Right ventricle myocardium inferior (tissue), 1 donor: ENCODE data around the gene SALL3. TPM values are rescaled to one million over a fixed set of nuclear protein-coding genes. Genes with fewer than 3 reads are reported as not detected.

Source experiments
- ATAC-seq: fragments of 200-7000 bp; cut with Tn5 transposase; one replicate; pipeline ENCODE4 v1.9.1; 2020; ENCODE audit warnings: mild to moderate bottlenecking, moderate library complexity
- DNase-seq: peaks from one replicate; pipeline ENCODE4 v3.0.0; 2021; ENCODE audit errors: missing footprints
- intact Hi-C: fragments of 100-400 bp; cut with DNase I; formaldehyde crosslinking; loops from one replicate; pipeline ENCODE4 v1.11.0; 2022
- total RNA-seq: library from RNA; stranded (reverse); fragmentation: NEBNext Ultra II Directional; extraction: Animal tissue kit (Norgen Biotek cat#: 25700); gene quantifications from one replicate; pipeline ENCODE4 v1.2.1, GENCODE V29; 2021
- donor health status: DM: no; HTN: yes; CAD: no; lungs with severe emphysema.

The SALL3 gene
- total RNA-seq, 1 donor from 2014 or later, result 0.05 TPM

DNA sequence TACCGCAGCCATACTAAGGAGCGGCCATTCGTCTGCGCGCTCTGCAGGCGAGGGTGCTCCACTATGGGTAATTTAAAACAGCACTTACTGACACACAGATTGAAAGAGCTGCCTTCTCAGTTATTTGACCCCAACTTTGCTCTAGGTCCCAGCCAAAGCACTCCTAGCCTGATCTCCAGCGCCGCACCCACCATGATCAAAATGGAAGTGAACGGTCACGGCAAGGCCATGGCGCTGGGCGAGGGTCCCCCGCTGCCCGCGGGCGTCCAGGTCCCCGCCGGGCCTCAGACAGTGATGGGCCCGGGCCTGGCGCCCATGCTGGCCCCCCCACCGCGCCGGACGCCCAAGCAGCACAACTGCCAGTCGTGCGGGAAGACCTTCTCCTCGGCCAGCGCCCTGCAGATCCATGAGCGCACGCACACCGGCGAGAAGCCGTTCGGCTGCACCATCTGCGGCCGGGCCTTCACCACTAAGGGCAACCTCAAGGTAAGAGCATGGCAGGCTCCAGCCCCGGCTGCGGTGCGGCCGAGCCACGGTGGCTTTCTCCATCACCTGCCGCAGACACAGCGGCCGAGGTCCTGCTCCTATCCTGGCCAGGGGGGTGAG is 15.5 kb downstream of the SALL3 start:
- ATAC-seq (no peak), DNase-seq (no peak)
- intact Hi-C loops, result no loop called here

DNA sequence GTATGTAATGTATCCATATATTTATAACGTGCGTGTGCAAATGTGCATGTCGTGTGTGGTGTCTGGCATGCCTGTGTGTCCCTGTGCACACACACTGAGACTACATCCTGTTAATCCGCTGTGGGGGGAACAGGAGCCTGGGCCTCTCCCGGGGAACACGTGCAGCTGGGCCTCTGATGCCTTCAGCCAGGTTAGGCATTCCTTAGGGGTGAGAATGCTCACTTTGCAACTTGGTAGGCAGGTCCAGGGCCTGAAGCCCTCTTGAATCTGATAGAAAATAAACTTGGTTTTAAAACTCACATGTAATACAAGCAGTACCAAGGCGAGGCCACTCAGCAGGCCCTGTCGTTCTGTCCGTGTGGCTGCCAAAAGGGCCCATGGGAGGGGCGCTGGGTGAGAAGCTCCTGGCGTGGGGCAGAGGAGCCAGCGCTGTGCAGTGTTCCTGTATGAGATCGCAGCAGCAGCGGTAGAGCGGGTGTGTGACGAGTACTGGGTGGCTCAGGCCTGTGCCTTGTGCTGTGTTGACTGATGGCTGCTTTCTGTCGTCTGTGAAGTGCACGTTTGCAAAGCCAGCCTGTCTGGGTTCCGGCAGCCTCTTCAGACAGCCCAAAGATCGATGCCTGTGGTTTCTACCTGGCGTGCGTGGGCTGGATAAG is 16.2 kb downstream of the SALL3 start:
- DNase-seq, result no peak

DNA sequence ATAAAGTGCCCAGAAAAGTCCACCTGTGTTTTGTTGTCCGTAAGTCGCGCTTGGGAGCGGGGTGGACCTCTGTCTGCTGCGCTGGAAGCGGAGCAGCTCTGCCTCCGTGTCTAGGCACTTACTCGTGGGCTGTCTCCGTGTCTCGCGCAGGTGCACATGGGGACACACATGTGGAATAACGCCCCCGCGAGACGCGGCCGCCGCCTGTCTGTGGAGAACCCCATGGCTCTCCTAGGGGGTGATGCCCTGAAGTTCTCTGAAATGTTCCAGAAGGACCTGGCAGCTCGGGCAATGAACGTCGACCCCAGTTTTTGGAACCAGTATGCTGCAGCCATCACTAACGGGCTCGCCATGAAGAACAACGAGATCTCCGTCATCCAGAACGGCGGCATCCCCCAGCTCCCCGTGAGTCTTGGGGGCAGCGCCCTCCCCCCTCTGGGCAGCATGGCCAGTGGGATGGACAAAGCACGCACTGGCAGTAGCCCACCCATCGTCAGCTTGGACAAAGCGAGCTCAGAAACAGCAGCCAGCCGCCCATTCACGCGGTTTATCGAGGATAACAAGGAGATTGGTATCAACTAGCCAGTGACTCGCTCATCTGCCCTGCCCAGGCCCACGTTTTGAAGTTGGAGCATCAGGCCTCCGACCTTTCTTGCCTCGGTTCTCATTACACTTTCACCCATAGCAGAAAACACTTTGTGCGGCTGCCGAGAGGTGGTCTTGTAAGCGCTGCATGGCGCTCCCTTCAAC is 17.3 kb downstream of the SALL3 start:
- DNase-seq (no peak), ATAC-seq (no peak)
- intact Hi-C loops, result no loop called here

More for the DNA sequence above, 16.2 kb downstream of the SALL3 start:
- ATAC-seq, result no peak
- intact Hi-C loops, result no loop called here

DNA sequence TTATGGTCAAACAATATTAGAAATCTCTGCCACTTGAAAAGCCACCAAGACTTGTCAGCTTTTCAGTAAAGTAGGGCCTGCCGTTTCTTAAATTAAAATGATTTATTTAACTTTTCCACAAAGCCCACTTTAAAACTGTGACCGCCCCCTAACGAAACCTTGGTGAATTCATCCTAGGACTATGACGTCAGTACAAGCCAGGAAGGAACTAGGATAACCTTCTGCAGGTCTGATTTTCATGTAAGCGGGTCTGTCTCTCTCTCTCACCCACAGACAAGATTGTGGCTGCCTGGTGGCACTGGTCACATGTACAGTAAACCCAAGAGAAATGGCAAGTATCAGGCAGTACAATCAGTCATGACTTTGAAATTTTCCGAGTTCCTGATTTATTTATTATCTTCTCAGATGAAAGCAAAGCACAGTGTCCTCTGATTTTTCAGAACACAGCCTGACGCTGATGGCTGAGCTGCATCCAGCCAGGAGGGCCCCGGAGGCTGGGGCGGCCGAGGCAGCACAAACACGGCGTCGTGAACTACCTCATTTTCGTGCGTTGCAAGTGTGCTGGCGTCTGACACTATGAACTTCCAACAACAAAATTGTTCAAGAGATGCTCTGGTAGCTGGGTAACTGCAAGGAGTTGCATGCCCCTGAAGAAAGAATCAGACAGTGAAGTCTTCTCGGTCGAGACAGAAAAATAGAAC is 18.9 kb downstream of the SALL3 start:
- intact Hi-C loops, result no loop called here

DNA sequence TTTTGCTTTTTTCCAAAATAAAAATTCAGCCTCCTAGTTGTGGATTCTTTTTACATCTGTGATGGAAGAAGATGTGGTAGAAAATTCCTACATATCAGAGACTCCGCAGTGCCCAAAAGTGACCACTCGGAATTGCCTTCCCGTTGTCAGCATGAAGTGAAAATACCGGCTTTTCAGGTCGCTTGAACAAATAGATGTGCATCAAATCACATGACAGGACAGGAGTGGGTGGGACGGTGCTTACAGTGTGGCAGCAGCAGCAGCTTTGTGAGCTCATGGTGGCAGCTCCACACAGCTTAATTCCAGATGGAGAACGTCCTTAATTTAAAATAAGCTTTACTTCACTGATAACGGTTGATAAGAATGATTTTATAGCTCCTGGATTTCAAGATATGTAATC is 20.3 kb downstream of the SALL3 start:
- DNase-seq (no peak), ATAC-seq (no peak)
- intact Hi-C loops, result no loop called here

More for the DNA sequence above, 18.9 kb downstream of the SALL3 start:
- no peak for DNase-seq
- ATAC-seq, result no peak

DNA sequence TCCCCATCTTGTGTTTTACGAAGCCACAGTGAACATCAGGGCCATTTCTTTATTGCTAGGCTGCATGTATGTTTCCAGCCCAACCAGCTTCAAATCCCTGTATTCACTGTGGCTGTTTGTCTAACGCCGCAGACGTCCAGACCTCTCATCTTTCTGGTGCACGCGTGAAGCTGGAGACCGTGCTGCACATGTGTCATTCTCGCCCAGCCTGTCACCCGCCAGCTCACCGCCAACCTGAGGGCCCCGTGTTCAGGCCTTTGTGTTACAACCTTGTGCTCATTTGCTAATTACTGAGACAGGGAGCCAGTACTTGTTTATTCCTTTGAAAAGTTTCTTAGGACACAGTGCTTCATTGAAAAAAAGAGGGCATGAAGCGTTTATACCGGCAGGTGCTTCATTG is 21.4 kb downstream of the SALL3 start:
- intact Hi-C loops, result no loop called here
- ATAC-seq (no peak), DNase-seq (no peak)

DNA sequence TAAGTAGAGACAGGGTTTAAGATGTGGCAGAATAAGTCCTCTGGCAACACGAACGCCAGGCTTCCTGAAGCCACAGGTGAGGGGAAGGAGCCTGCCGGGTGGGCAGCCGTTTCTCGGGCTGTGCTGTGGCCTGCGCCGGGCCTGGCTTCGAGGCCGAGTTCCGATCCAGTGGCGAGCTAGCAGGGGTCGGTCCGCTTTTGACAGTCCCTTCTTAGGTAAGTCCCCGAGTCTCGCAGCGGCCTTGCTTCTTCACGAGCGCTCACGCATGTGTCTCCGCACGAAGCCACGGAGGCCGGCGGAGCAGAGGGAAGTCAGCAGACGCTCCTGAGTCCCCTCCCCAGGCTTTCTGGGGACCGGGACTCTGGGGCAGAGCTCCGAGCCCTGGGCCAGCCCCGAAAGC is 26.0 kb downstream of the SALL3 start:
- DNase-seq, result no peak
- intact Hi-C loops, result no loop called here
- no peak for ATAC-seq

DNA sequence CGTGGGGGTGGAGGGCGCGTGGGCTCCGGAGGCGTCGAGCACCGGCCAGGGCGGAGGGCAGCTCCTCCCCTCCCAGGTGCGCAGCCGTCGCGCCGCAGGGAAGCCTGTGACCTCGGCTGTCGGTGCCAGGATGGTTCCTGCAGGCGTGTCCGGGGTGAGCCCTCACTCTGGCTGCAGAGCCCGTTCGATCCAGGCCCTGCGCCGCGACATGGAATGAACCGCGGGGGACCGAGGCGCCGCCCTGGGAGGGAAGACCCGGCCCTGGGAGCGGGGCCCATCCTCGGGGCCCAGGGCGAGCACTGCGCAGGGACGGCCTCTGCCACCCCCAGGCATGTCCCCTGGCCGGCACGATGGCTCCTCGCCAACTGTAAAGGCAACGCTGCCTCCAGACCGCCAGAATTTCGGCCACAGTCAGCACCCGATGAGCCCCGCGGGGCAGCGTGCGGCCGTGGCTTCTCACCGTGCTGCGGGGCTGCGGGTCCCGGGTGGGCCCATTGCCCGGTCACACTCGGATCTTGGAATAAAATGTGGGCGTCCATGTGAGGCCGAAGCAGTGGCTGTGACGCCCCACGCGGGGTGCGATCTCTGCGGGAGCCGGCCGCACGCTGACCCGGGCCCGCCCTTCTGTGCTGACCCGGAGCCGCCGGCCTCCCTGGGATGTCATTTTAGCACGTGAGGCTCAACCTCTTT is 26.6 kb downstream of the SALL3 start:
- DNase-seq (no peak), ATAC-seq (no peak)
- intact Hi-C loops, result no loop called here

DNA sequence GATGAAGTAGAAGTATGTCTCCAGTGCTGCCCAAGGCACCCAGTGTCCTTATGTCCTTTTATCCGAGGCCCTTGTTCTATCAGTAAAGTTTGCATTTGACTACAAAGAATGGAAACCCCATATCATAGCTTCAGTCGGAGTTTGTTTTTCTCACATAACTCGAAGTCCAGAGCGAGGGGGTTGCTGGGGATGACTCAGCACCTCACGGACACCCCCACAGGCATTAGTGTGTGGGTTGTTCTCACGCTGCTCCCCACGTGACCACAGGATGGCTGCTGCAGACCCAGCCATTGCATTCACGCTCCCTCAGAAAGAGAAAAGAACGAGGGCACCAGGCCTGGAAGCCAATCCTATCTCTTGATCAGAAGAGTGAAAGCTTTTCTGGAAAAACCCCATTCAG is 27.8 kb downstream of the SALL3 start:
- DNase-seq (no peak), ATAC-seq (no peak)
- intact Hi-C loops, result no loop called here

DNA sequence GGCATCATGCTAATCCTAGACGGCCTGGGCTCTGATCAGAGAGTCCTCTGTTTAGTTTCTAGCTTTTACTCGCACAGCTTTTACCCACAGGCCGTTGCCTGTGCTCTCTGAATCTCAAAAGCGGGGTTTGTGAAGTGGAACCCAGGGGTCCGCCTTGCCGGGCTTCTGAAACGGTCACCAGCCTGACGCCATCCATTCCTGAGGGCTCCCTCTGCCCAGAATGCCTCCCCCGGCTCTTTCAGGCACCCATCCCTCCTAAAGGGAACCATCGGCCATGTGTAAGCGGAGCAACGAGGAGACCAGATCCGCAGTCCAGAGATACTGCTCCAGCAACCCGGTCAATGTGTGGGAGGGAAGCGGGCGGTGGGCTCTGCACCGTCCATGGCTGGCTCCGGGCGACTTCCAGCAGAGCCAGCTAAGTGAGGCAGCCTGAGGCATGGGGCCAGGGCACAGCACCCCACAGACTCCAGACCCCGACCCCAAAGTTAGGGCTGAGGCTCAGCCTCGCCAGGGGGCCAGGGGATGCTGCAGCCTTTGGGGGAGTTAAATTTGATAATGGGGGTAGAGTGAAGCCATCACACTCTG is 28.8 kb downstream of the SALL3 start:
- no peak for DNase-seq
- no peak for ATAC-seq
- intact Hi-C loops, result no loop called here

DNA sequence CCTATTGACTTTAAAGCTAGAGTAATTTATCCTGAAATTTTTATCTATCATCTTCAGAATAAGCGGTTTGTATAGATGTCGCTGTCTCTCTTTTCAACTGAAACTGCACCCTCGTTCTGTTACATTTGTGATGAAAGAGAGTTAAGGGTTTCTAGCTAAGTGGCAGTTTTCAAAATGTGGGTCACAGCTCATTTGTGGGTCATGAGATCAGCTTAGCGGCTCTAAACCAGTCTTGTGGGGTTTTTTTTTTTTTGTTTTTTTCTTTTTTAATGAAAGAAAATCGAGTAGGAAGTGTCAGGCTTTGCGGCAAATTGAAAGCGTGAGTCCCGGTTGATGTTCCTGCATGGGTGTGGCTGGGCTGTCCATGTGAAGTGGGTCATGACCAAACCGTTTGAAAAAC is 31.2 kb downstream of the SALL3 start:
- DNase-seq, result no peak
- no peak for ATAC-seq
- intact Hi-C loops, result no loop called here

DNA sequence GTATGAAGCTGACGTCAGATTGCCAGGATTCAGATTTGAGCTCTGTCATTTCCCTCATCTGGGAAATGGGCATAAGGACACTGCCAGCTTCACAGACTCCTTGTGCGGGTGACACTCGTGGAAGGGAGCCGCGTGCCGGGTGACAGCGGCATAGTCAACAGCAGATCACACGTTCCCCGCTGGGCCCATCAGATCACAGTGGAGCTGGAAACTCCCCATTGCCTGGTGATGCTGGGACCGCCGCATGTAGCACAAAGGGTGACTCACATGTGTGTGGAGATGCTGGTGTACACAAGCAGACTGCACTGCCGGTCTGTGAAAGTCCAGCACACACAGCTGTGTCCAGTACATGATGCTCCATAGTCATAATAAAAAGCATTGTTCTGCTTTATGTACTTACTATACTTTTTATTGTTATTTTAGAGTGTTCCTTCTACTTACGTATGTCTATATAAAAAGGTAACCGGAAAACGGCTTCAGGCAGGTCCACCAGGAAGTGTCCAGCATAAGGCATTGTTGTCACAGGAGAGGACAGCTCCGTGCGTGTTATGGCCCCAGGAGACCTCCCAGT is 31.8 kb downstream of the SALL3 start:
- DNase-seq, result no peak
- ATAC-seq, result no peak
- intact Hi-C loops, result no loop called here

DNA sequence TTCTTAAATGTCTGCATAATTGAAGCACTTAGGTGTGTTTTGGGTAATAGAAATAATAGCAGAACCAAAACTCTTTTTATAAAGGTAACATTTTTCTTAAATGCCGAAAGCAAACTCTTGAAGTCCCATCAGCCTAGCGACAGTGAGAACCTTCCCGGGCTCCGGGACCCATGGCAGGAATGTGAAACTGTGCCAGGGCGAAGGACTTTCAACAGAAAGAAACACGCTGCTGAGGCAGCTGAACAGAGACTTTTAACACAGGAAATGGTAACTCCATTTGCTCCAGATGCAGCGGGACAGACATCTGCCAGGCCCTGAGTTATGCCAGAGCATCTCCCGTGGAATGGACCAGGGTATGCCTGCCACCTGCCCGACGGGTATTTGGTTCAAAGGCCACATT is 34.3 kb downstream of the SALL3 start:
- ATAC-seq, result no peak
- no peak for DNase-seq
- intact Hi-C loops, result no loop called here

DNA sequence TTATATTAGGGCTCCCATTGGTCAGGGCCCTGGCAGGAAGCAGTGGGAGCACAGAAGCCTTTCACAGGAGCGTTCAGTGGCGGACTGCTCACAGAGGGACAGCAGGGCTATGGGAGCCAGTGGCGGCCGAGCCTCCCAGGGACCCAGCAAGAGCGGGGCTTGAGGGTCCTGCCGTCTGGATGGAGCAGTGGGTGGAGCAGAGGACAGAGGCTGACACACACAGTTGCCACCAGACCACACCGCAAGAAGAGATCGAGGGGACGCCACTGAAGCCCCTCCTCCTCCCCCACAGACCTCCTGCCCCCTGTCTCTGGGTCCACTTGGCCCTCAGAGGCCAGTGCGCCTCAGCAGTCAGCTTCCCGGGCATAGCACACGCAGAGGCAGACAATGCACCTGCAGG is 39.3 kb downstream of the SALL3 start:
- DNase-seq, result no peak
- intact Hi-C loops, result no loop called here
- ATAC-seq, result no peak

DNA sequence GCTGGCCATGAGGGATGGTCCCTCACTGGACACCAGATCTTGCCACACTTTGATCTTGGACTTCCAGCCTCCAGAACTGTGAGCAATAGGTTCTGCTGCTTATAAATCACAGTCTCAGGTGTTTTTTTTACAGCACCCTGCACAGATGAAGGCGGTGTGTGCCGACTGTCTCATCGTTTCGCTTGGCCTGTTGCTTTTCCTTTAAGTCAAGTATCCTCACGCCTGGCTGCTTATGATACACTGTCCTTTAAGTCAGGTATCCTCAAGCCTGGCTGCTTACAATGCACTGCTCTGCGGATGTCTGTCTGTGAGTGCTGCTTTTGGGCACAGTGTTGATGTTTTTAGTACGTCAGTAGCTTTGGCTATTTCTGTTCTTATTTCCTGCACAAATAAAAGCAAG is 40.3 kb downstream of the SALL3 start:
- ATAC-seq (no peak), DNase-seq (no peak)
- intact Hi-C loops, result no loop called here

DNA sequence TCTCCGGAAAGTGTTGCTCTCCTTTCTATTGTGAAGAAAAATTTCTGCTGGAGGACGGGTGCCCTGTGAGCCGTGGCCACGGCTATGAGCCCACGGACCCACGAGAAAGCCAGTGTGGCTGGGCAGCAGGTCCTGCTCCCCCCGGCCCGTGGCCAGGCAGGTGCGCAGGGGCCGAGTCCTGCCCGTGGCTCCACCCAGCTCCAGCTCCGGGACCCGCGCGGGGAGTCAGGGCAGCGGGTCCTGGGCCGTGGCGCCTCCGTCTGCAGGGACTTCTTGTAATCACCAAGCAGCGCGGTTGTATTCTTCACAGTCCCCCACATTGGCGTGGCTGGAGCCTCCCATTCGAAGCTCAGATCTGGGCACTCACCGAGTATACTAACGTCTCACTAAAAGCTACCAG is 43.0 kb downstream of the SALL3 start:
- ATAC-seq, result no peak
- DNase-seq, result no peak
- intact Hi-C loops, result no loop called here

DNA sequence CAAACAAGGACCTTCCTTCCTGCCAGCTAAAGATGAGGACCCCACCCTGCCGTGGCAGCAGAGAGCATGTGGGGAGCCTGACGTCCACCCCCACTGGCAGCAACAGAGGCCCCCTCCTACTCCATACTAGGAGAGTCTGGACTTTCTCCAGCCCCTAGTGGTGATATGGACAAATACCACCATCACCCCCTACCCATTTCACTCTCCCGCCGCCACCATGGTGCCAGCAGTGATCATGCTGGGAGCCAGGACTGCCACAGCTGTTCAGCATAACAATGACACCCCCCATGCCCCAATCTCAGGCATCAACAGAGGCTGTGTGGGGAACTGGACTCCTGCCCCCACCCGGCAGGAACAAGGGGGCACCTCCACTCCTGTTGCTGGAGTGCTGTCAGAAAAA is 46.9 kb downstream of the SALL3 start:
- ATAC-seq, result no peak
- intact Hi-C loops, result no loop called here

DNA sequence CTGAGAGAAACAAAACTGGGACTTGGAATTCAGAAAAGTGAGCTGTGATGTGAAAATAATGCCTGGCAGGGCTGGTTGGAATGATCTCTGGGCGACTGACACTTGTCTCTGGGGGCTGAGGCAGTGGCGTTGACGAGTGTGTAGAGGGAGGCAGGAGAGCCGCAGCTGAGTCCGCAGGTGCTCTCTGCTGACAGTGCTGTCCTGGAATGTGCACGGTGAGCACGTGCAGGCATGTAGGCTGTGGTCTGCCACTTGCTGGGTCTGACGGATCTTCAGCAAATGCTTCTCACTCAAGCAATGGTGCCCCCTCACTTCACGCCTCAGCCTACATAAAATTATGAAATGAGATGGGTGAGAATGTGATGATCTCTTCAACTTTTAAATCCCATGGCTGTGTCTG is 51.1 kb downstream of the SALL3 start:
- DNase-seq (no peak), ATAC-seq (no peak)
- intact Hi-C loops, result no loop called here

More for the DNA sequence above, 46.9 kb downstream of the SALL3 start:
- DNase-seq, result no peak

DNA sequence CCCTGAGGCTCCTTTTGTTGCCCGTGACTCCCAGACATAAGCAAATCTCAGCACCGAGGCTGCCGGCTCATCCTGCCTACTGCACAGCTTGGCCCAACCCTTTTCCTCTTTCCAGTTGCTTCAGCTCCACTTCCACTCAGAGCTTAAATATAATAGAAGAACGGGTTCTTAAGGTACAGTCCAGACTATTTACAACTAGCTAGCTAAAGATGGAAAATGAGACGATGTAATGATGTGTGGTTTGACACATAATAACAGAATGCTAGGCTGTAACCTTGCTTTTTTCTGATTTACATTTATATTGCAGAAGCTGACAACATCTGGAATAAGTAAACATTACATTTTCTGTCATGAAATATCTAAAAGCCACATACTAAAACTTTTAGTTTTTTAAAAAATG is 62.7 kb downstream of the SALL3 start:
- intact Hi-C loops, result no loop called here
- no peak for DNase-seq
- no peak for ATAC-seq
